Measurements from ENCODE around the gene CHI3L2.

CHI3L2 gene

DNA sequence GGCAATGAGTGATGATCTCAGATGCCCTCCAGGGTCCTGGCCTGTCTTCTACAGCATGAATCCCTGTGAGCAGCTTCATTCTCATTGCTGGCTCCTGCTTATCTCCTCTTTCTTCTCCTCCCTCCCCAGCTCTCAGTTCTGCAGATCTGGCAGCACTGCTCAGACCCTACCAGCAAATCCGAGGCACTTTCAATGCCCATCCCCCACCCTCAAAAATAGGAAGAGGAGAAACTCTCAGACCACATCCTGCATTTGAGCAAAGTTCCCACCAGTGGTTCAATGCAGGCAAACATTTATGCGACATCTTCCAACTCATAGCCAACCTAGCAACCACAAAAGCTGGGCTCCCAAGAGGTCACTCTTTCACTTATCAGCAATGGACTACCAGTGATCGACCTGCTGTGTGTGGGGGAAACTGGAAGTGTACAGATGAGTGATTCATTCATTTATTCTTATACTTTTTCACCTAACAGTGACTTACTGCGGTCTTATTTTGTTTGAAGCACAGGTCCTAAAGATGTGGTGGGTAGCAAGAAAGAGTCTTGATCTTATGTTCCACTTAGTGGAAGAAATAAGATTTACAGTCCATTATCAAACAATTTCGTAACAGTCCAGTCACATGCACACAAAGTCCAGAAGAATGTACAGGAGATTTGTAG lies 5.8 kb upstream of the CHI3L2 start:
- DNase-seq, result no peak

GRCh38 chr1:111222308-111223125 lies 5.0 kb upstream of the CHI3L2 start:
- no peak for DNase-seq

DNA sequence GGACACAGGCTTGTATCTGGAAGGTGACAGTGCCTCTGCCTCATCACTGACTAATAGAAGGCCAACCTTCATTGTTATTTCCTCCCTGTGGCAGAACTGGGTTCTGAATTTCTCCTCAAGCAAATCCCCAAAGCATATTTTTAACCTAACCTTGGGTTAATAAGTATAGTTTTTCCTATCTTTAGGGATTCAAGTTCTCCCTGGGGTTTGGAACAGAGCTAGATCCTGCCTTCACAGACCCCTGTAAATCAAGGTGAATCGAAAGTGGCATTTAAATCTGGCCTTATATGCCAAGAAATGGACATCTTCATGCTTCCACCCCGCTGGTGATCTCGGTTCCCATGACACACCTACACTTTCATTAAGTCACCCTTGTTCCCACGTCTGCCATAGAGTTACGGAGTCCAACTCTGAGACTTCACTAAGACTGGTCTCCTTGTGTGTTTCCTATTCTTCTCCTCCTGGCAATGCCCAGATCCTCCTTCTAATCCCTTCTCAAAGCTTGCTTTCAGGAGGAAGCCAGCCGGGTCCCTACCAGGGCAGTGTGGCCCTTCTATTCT lies 4.3 kb upstream of the CHI3L2 start:
- DNase-seq, result no peak

DNA sequence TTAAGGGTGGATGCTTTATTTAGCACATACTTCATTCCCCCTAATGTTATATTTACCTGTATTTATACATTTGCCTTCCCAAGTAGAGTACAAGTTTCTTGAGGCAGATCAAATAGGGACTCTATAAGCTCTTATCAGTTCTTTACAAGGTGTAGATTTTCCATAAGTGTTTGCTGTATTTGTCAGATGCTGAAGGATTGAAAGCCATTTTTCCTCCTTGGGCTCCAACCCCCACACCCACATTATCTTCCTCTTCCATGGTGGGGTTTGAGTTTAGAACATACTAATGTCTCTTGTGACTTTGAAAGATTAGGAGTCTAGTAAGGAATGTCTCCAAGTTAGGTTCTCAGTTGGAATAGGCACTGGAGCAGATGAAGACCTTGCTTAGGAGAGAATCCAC lies 2.4 kb upstream of the CHI3L2 start:
- no peak for DNase-seq

GRCh38 chr1:111225717-111226400 lies 1.7 kb upstream of the CHI3L2 start:
- no peak for DNase-seq

DNA sequence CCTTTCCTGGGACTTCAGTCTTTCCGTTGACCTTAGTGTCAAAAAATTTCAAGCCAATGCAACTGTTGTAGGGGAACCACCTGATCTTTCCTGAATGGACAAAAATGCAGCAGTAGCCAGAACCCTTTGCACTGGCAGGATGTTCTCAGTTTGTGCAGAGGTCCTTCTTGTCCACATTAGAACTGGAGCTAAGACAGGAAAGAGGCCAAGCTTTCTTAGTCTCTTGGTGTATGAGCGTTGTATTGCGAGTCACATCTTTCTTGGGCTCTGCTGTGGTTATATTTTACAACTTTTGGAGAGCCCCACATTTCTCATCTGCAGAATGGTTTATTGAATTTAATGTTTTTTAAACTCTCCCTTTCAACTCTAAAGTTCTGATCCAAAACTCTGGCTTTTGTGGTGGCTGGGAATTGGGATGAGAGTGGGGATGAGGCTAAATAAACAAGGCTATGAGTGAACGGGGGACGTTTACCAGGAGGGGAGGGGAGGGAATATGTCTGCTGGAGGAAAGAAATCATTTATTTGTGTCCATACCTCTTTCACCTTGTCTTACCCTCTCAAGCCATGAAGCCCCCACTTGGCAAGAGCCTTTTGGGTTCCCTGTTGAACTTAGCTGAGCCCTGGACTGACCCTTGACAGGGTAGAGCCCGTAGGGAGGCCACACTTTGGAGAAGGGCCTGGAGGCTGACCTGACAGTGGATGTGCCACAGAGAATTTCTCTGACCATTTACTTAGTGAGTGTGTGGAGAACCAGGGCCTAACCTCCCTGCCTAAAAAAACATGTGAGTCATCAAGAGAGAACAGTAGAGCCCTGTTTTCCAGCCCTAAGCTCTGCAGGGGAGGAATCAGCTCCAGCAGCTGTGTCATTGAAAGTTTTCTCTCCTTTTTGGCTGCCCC lies 586 bp downstream of the CHI3L2 start:
- no peak for DNase-seq

DNA sequence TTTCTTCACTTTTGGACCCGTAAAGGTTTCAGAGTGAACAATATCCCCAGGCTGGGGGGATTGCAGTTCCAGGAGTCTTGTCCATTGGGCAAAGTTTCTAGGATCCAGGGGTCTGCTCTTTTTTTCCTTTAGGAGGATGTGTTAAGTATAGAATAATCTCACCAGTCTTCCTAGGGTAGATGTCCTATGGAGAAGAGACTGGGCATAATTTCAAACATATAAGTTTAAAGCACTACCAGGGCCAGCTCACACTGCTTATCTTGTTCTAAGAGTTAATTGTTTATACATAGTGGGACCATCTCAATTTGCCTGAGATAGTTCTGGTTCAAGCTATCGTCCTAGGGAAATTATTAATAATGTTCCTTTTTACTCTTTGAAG lies 1.2 kb downstream of the CHI3L2 start:
- DNase-seq, result no peak

DNA sequence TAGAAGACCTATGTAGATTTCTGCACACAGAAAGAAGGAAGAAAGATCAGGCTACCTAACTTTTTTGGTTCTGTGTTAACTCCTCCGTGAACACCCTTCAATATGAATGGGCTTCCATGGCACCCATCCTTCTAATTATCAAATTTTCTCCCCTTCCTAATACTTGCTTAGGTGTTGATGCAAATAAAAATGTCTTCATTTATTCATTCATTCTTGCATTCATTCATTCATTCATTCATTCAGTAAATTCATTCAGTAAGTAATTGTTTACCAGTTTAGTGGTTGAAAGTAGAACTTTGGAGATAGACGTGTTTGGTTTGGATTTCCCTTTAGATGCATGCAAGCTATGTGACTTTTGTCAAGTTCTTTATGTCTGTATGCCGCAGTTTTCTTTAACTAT lies 4.6 kb downstream of the CHI3L2 start:
- DNase-seq, result no peak

GRCh38 chr1:111234258-111234657 lies 6.7 kb downstream of the CHI3L2 start:
- no peak for DNase-seq

- DNase-seq, result no peak
Observed at GRCh38 chr1:111234866-111235265, 7.4 kb downstream of the CHI3L2 start.

- DNase-seq, result no peak
Observed at GRCh38 chr1:111236379-111236778, 8.9 kb downstream of the CHI3L2 start.

DNA sequence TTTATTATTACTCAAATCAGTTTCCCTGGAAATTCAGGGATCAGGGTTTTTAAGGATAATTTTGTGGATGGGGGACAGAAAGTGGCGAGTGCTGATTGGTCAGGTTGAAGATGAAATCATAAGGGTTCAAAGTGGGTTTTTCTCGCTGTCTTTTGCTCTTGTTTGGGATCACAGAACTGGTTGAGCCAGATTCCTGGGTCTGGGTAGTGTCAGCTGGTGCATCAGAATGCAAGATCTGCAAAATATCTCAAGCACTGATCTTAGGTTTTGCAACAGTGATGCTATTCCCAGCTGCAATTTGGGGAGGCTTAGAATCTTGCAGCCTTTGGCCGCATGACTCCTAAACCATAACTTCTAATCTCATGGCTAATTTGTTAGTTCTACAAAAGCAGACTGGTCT lies 9.3 kb downstream of the CHI3L2 start:
- DNase-seq, result no peak

GRCh38 chr1:111238056-111238795 lies 10.7 kb downstream of the CHI3L2 start:
- no peak for DNase-seq

- DNase-seq, result no peak
Observed at GRCh38 chr1:111241797-111242196, 14.3 kb downstream of the CHI3L2 start.

DNA sequence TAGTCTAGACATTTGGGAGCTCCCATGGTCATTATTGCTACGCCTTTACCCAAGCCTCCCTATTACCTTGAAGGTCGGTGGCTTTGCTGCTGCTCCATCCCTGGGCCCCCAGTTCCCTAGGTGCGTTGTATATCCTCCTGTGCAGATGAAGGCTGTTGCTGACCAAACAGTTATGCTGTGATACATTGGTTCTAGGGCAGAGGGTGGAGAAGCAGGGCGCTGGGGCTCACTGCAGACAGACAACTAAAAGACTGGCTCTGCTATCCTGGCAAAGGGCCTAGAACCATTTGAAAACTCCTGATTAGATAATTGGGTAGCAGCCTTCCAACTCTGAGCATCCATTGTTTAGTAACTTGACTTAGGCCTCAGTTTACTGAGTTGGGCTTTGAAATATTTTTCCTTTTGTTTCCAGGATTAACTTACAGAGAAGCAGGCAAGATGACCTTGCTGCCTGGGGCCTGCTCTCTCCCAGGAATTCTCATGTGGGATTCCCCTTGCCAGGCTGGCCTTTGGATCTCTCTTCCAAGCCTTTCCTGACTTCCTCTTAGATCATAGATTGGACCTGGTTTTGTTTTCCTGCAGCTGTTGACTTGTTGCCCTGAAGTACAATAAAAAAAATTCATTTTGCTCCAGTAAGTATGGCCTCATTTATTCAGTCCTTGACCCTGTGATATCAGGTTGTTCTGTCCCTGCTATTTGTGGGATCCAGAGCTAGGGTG lies 15.5 kb downstream of the CHI3L2 start:
- no peak for DNase-seq

GRCh38 chr1:111247125-111247838 lies 19.8 kb downstream of the CHI3L2 start:
- DNase-seq, result no peak

GRCh38 chr1:111249960-111250359 lies 22.4 kb downstream of the CHI3L2 start:
- no peak for DNase-seq

- no peak for DNase-seq
Observed at GRCh38 chr1:111251570-111251969, 24.1 kb downstream of the CHI3L2 start.

- no peak for DNase-seq
Observed at GRCh38 chr1:111252786-111253185, 25.3 kb downstream of the CHI3L2 start.

GRCh38 chr1:111253876-111254275 lies 26.4 kb downstream of the CHI3L2 start:
- DNase-seq, result no peak
